GM18526 (cell line): ENCODE measurements around the gene MBNL2.

Experiments used
- POLR2A ChIP-seq: IDR thresholded peaks from 3 replicates; pipeline ENCODE4 v1.6.1; 2011; ENCODE audit not compliant: insufficient read length; ENCODE audit errors: extremely low read depth

MBNL2 gene, protein sequence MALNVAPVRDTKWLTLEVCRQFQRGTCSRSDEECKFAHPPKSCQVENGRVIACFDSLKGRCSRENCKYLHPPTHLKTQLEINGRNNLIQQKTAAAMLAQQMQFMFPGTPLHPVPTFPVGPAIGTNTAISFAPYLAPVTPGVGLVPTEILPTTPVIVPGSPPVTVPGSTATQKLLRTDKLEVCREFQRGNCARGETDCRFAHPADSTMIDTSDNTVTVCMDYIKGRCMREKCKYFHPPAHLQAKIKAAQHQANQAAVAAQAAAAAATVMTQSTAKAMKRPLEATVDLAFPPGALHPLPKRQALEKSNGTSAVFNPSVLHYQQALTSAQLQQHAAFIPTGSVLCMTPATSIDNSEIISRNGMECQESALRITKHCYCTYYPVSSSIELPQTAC

DNA sequence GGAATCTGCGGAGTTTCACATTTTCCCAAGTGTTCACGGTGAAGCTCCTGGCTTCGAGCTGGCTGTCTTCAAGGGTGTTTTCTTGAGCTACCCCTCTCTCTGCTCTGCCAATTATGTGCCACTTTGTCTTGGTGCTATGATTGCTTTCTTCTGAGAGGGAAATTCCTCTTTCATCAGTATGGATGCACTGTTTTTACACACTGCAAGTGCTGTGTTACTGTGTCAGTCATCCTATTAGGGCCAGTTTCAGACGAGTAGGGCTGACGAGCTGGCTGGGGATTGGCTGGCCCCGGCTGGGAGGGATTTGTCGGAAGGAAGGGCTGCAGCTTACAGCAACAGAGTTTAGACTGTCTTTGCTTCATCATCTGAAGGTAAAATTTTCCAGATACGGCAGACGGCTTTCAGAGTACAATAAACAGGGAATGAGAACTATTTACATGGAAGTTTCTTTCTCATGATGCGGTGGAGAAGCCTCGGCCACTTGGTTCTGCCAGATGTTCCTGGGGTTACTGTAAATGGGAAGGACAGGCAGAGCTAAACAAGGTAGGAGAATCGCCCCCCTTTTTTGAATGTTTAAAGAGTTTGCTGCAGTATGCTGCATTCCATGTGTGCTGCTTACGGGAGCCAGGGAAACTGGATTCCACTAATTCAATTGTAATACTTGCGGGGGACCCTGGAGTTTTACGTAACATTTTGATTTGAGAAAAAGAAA lies at the start of gene MBNL2:
Gene MBNL2 (plus strand): TSS at position 345 of the 712 bp plus-strand sequence. CDS start 53,903 bp downstream, outside the sequence.
- TF ChIP-seq POLR2A, result no peak

DNA sequence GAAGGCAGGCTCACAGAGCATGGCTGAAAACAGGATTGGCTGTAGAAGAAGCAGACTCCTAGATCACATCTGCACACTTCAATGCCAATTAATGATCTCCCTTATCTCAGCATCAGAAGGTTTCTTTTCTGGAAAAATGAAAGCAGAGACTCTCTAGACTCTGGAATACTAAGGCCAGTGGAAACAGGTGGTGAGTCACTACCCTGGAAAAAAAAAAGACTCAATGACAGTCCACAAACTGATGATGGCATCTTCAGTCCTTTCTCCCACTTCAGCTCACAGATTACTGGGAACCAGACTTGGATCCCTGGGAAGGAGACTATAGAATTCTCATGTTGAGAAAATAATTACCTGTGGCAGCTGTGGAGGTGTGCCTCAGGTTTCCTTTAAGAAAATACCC lies 47.5 kb upstream of the MBNL2 start:
- no peak for TF ChIP-seq POLR2A

DNA sequence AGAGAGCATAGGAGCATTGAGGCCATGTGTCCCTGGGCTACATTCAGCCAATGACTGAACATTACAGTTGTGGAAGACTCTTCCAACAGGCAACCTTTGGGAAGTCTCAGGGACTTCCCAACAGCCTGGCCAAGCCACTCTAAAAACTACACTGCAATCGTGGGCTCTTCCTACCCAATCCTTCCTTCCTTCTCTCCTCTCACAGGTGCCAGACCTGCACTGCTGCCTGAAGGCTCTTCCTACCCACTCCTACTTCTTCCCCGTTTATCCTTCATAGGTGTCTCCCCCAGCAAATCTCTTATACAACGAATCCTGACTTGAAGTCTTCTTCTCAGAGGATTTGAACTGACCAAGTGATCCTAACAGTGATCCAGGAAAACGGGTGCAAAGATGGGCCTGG lies 47.1 kb upstream of the MBNL2 start:
- TF ChIP-seq POLR2A, result no peak

DNA sequence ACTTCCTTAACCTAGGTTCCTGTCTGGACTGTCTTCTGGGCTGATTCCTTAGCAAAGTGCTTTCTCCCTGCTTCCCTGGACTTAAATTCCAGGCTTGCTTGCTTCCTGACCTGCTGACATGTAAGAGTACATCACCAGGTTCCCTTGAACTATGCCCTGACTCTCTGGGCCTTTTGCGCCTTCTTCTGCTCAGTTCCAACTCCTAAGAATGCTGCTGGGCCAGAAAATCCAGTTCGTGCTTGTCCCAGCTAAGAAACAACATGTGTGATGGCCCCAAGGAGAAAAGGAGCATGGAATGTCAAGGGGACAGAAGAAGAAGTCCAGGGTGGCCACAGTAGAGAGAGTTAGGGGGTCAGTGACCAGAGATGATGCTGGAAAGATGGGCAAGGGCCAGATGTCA lies 42.6 kb upstream of the MBNL2 start:
- no peak for TF ChIP-seq POLR2A

DNA sequence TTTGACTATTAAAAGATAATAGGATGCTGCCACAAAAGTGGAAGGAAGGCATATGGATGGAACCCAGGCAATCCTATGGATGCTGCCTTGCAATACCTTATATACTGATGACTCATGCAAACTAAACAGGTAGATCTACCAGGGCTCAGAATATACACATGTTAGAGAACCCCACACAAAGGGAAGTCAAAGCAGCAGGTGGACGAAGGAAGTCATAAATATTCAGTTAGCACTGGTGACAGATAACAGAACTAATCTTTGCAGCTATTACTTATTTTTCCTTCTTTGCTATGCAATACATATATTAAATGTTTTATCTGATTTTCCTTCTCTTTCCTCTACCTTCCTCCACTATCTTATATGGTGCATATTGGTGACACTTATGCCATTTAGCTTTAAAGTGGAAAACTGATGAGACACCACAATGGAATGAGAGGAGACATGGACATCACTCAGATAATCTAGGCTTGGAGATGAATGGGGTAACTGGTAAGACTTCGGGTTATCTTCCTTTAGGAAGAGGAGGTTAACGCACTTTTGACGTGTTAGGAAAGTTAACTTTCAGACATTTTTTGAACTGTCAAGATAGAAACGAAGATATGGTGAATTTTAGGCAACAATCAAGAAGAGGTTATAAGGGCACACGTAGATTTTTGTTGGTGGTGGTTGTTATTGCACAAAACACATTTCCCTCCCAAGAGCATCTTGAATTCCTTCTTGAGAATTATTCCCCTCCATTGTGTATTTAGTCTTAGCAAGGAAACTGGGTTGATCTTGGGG lies 39.8 kb upstream of the MBNL2 start:
- no peak for TF ChIP-seq POLR2A

DNA sequence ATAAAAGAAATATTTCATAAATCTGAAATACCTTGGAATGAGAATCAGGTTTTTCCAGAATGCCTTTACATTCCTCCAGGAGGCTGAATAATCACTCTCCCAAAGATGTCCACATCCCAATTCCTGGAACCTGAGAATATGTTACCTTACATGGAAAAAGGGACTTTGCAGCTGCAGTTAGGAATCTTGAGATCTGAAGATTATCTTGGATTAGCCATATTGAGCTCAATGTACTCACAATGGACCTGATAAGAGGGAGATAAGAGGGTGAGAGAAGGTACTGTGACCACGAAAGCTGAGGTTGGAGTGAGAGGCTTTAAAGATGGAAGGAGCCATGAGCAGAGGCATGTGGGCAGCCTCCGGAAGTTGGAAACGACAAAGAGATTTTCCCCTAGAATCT lies 36.8 kb upstream of the MBNL2 start:
- no peak for TF ChIP-seq POLR2A

DNA sequence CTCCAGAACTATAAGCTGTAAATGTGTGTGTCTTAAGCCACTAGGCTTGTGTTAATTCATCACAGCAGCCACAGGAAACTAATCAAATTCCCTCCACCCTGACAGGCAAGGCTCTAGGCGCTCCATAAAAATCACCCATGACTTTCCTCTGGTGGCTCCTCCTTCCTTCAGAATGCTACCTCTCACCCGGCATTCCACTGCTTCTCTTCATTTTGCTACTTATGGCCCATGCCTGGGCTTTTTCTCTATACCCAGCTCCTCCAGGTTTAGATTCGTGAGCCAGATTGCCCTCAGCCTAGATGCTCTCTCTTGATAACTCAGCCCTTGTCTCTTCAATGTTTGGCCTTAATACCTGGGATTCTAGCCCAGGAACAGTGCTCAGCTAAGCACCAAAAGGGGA lies 36.4 kb upstream of the MBNL2 start:
- no peak for TF ChIP-seq POLR2A

DNA sequence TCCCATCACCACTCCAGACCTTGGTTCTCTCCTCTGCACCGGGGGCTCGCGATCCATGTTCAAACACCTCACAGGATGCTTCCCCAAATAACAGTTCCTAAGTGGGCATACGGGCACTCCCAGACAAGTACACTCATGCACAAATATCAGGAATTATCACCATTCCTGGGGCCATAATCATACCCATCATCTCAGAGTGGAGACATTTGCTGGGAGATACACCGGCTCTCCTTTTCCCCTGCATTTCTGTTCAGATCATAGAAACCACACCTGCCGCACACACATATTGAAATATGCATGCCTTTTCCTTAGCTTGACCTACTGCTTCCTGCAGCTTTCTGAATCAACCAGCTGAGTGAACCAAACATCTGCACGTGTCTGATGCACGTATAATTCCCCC lies 33.9 kb upstream of the MBNL2 start:
- TF ChIP-seq POLR2A, result no peak

DNA sequence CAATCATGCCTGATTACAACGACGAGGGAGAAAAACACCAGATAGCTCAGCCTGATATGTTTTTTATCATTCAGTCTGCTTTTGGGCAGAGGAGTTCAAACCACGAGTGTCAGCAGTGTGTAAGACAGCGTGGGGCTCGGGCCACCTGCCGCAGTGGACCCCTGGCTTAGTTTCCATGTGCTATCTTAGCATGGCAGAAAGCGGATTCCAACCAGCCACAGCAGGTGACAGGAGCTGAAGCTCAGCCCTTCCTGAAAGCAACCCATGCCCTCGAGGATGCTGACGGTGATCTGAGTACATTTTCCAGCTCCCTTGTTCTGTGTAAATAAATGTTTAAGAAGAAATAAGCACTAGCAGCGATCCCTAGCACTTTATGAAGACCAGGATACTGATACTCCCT lies 32.2 kb upstream of the MBNL2 start:
- TF ChIP-seq POLR2A, result no peak

DNA sequence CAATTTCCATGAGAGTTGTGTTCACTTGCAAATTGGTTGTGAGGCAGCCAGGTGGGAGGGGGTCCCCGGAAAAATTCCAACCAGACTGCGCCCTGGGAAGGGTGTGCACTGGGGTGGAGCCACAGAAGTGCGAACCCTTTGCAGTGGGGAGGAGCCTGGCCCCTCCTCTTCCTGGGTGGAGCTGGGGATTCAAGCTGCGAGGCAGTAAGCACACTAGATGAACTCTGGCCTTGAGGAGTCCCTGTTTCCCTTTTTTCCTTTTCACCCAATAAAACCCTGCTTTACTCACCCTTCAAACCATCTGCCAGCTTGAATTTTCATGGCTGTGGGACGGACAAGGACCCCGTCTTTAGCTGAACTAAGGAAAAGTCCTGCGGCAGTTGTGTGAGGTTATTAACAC lies 31.0 kb upstream of the MBNL2 start:
- no peak for TF ChIP-seq POLR2A

DNA sequence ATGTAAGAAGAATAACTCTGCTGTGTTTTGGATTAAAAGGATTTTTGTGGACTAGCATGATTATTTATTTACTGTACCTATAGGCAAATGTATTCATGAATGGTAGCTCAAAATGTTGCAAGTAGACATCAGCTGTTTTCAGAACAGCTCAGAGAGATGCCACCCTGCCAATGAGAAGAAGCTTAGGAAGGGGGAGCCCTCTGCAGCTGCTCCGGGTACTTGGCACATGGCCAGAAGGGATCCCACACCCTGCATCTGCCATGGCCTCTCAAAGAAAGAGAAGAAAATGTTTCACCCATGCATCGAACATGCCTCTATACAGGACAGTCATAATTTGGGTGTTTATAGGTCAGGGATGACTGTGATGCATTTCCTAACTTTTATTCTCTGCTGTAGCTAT lies 30.5 kb upstream of the MBNL2 start:
- TF ChIP-seq POLR2A, result no peak

DNA sequence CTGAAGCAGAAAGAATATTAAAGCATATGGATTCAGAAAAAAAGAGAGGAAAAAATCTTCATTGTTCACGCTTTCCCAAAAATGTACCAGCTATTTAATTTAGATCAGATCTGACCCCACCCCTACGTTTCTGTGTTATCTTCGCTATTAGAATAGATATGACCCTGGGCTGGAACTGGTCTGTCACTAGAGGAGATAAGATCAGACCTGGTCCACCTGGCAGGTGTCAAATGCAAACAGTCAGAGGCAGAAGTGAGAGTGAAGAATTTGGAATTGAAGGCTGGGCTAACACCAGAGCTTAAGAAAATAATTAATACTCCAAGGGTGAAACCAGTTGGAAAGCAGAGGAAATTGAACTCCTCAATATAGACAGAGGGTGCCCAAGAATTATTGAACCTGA lies 30.0 kb upstream of the MBNL2 start:
- TF ChIP-seq POLR2A, result no peak

DNA sequence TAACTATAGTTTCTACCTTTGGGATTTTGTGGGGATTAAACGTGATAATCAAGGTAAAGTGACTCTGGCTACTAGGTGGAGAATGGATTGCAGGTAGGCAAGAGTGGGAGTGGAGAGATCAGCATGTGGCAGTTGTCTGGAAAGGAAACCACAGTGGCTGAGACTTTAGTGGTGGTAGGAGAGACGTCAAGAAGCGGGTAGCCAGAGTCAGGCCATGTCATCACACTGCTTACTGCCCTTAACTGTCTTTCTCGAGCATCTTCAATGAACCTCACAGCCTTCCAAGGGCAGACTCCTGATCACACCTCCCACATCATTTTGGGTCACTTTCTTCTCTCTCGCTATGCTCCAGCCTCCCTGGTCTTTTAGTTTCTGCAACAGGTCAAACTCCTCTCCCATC lies 28.6 kb upstream of the MBNL2 start:
- TF ChIP-seq POLR2A, result no peak

DNA sequence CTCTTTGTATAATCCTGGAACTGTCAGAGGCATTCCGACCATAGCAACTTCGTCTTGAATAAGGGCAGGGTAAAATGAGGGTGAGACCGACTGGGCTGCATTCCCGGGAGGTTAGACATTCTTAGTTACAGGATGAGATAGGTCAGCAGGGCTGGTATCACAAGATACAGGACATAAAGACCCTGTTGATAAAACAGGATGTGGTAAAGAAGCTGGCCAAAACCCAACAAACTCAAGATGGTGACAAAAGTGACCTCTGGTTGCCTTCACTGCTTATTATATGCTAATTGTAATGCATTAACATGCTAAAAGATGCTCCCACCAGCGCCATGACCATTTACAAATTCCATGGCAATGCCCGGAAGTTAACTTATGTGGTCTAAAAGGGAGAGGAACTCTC lies 27.7 kb upstream of the MBNL2 start:
- TF ChIP-seq POLR2A, result no peak

DNA sequence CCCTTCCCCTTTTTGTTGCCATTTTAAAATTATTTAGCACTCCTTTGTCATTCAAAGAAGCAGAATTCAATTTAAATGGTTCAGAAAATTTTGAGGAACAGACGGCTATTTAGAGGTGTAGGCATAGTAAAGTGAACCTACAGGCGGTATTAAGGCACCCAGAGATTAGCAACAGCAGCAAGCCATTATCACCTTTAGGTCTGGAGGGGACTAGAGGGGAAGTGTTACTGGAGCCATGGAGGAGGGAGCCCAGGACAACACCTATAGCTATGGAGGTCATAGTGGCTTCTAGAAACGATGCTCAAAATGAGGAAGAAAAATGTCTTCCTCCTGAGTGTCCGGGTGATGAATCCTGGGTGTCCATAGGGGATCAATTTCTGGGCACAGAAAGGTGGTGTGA lies 25.8 kb upstream of the MBNL2 start:
- TF ChIP-seq POLR2A, result no peak

DNA sequence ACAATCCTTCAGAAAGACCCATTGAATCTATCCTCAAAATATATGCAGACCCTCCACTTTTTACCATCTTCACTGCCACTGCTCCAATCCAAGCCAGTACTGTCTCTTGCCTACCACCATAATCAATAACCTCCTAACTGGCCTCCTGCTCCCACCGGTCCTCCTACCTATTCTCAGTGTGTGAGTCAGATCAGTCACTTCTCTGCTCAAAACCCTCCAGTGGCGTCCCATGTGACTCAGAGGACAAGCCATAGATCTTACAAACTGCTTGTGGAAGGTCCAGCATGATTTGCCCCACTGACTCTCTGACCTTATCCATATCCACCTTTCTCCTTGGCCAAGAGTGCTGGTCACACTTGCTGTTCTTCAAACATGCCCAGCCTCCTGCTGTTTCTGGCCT lies 23.4 kb upstream of the MBNL2 start:
- no peak for TF ChIP-seq POLR2A
